Activated CD4-positive, alpha-beta T cell treated with anti-CD3 and anti-CD28 coated beads, Interleukin-2, amount 50 U/mL, for 4 hours (primary cell): ENCODE results near the gene CD28.
"Not testable (repeated sequence)": the region's sequence is repeated elsewhere in the genome, so short reads cannot be mapped to it uniquely, and the experiment has no call there.

Experiments used
- DNase-seq, 2 experiments: peaks; one replicate each; pipeline ENCODE4 v3.0.0-alpha.2; 2020

CD28 gene

GRCh38 chr2:203750346-203751068, 44.1 kb downstream of the CD28 start:
- no peak for DNase-seq

DNA sequence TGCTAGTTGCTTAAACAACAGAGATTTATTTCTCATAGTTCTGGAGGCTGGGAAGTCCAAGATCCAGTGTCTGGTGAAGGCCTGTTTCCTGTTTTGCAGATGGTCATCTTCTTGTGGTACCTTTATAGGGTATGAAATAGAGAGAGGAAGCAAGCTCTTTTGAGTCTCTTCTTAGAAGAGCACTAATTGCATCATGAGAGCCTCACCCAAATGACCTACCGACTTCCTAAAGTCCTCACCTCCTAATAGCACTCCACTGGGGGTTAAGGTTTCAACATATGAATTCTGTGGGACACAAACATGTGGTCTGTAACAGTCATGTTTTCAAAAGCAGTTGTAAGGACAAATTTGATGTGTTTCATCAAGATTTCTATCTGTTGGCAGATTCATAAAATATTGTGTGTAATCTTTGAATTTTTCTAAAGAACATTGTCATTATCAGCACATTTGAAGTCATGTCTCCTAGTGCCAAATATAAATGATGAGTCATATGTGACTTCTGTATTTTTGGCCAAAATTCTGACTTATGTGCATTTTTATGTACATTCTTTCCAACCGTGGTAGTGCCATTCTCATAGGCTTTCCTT, 45.3 kb downstream of the CD28 start:
- DNase-seq, result no peak

DNA sequence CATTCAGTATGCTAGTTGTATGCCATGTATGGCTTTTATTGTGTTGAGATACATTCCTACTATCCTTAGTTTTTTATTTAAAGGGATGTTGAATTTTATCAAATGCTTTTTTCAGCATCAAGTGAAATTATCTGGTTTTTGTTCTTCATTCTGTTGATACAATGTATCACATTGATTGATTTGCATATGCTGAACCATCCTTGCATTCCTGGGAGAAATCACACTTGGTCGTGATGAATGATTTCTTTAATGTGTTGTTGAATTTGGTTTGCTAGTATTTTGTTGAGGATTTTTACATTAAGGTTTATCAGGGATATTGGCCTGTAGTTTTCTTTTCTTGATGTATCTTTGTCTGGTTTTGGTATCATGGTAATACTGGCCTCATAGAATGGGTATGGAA, 49.7 kb downstream of the CD28 start:
- no peak for DNase-seq

GRCh38 chr2:203758841-203759689, 52.6 kb downstream of the CD28 start:
- no peak for DNase-seq

- no peak for DNase-seq
Observed at GRCh38 chr2:203759690-203760365, 53.4 kb downstream of the CD28 start.

DNA sequence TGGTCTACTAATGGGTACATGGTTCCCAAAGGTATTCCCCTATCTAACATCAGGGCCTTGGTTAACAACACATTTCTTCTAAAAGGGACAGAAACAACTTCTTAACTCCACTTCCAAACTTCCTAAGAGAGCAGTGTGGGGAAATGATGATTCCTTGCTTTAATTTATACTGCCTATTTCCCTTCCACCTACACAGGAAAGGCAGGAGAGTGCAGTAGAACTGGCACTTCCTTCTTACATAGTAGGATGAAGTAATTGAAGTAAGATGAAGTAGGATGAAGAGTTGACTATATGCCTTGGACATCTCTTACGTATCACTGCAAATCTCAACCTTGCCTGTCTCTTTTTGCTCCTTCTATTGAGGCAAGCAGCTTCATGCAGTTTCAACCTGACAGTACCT, 54.7 kb downstream of the CD28 start:
- DNase-seq, result no peak

DNA sequence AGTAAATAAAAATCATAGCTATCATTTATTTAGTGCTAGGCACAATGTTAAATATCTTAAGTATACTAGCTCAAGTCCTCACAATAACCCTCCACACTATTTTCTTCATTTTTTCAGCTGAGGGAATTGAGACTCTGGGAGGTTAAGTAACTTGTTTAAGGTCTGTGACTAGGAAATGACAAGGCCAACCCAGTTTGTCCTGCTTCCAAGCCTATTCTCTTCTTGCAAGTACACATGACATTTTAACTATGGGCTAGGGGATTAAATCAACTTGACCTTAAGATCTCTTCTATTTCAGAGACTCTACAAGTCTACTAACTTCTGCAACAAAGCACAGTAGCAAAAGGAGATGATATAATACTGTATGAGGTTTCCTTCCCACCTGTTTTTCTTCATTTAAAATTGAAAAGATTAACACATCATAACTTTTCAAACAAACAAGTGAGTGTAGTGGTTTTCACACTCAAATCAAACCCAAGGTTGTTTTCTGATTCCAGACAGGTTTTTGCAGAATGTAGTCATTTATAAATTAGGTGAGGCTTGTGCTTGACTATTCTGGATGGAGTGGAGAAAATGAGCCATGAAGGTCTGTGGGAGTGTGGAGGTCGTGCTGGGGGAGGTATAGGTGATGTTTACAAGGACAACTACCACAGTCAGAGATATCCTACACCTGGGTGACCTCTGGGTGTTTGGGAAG, 57.0 kb downstream of the CD28 start:
- peak in 1 of 2 experiments; percentile 26 for DNase-seq

- peak; percentile 17 to 37 for DNase-seq
Observed at GRCh38 chr2:203763938-203764664, 57.7 kb downstream of the CD28 start.

DNA sequence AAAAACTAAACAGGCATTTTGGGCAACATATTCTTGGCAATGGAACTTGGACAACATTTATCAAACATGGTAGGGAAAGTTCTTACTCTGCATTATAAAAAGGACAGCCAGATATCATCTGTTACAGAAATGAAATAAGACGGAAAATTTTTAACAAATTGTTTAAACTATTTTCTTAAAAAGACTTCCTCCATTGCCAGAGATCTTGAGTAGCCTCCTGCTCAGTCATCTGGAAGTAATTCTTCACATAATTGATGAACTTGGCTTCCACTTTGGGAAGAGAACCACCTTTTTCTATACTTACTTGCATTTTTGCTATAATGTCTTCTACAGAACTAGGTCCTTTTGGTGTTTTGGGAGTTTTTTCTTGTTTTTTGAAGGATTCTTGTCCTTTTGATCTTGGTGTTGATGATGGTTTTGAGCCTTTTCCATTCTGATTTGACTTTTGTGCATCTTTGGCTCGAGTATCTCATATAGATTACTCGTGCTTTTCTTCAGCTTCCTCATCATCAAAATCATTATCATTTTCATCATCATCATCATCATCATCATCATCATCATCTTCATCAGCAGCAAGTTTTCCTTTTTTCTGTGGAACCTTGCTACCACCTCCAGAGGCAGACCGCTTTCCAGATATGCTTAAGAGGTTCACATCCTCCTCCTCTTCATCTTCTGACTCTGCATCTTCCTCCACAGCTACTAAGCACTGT, 66.2 kb downstream of the CD28 start:
- DNase-seq, result no peak

DNA sequence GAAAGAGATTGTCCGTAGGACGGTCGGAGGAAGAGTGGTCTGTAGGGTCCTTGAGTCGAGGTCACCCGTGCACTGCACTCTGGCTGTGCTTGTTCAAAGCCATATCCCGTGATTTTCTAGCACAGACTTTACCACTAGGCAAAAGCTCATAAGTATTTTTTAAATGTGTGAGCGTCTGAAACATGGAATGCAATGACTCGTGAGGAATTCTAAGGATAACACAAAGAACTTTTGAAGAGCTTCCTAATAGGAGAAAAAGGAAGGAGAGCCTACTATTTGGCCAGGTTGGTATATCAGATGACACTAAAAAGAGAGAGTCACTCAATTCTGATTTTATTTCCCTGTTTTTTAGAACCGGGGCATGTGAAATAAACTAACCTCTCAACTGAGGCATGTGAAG, 68.3 kb downstream of the CD28 start:
- no peak for DNase-seq

GRCh38 chr2:203775684-203776083, 69.2 kb downstream of the CD28 start:
- no peak for DNase-seq

DNA sequence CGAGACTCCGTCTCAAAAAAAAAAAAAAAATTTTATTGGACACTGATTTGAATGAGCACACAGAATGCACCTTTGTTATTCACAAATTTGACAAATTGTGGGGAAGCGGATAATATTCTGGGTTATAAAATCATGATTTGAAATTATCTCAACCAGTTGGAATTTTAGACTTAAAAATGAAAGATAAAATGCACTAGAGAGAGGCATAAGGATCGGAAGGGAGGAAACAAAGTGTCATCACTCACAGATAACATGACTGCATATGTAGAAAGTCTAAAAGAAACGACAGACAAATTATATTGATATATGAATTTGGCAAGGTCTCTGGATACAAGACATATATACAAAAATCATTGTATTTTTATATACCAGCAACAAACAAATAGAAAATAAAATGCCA, 70.6 kb downstream of the CD28 start:
- DNase-seq, result no peak

GRCh38 chr2:203779477-203780073, 73.1 kb downstream of the CD28 start:
- DNase-seq, result not testable (repeated sequence)

GRCh38 chr2:203780231-203780630, 73.8 kb downstream of the CD28 start:
- DNase-seq, result no peak

DNA sequence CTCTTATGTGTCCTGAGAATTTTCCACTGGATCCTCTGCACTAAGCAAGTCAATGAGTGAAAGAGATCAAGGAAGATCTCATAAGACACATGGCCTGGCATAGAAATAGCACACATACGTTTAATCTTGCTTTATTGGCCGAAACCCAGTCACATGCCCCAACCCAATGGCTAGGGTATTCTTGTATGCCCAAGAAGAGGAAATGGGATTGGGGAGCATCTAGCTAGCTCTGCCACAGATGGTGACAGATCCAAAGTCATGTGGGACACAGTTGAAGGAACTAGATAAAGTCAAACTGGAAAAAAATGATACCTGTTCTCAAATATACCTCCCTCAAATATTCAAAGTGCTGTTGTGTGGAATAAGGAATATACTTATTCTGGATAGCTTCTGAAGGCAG, 74.7 kb downstream of the CD28 start:
- DNase-seq, result no peak

- peak; percentile 64 to 74 for DNase-seq
Observed at GRCh38 chr2:203782262-203782976, 76.0 kb downstream of the CD28 start.

DNA sequence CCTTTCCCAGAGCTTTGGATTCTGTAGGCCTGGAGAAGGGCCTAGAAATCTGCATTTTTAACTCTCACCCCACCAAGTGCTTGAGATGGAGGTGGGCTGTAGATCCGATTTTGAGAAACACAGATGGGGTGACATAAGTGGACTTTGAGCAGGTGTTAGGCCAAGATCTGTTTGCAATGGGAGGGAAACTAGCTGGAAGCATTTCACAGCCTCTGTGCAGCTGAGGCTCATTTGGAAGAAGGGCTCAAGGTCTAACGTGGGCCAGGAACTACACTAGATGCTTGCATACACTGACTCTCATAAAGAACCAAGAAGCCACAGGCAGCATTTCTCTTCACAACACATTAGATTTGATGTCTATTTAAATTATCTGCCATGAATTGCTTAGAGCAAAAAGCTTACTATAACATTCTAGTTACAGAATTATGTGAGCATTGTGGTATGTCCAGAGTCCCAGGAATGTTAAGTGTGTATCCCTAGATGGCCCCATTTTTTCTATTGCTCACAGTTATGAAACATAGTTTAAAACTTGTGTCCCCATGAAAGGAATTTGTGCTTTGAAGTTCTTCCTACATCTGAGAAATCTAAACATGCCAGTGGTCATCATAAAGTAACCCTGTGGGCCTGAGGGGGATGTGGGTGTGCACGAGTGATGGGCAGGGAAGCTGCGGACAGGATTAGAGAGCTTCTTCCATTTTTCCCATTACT, 77.2 kb downstream of the CD28 start:
- no peak for DNase-seq

DNA sequence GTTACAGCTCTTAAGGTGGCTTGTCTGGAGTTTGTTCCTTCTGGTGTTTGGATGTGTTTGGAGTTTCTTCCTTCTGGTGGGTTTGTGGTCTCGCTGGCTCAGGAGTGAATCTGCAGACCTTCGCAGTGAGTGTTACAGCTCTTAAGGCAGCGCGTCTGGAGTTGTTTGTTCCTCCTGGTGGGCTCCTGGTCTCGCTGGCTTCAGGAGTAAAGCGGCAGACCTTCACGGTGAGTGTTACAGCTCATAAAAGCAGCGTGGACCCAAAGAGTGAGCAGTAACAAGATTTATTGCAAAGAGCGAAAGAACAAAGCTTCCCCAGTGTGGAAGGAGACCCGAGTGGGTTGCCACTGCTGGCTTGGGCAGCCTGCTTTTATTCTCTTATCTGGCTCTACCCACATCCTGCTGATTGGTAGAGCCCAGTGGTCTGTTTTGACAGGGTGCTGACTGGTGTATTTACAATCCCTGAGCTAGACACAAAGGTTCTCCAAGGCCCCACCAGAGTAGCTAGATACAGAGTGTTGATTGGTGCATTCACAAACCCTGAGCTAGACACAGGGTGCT, 78.4 kb downstream of the CD28 start:
- not testable (repeated sequence) for DNase-seq
